Measurements from ENCODE around the gene KRT33A.

The KRT33A gene

GRCh38 chr17:41367426-41368075, 16.9 kb upstream of the KRT33A start:
- Histone ChIP-seq H3F3A (ENCODE audit: insufficient read depth, low read length) (no peaks in the 10 kb centered on the region), H3K36me3 (replicated peaks; ENCODE audit: insufficient read depth, low read length) (no peaks in the 10 kb centered on the region), H3K4me1 (ENCODE audit: low read length) (no peaks in the 10 kb centered on the region), H4K20me1 (ENCODE audit: insufficient read depth, low read length) (no peaks in the 10 kb centered on the region), H3K79me2 (ENCODE audit: low read length) (no peaks in the 10 kb centered on the region), H3K9me2 (replicated peaks; ENCODE audit: insufficient read depth, low read length) (no peaks in the 10 kb centered on the region), H3K27ac (ENCODE audit: low read length) (no peak overlapping the region), H3K4me3 (ENCODE audit: low read length) (no peak overlapping the region), H3K27me3 (replicated peaks; ENCODE audit: insufficient read depth, low read length) (no peaks in the 10 kb centered on the region), H3K9me3 (replicated peaks; ENCODE audit: insufficient read depth, low read length) (no peaks in the 10 kb centered on the region), H2AFZ (ENCODE audit: low read length) (no peak overlapping the region), H3K9ac (ENCODE audit: low read length) (no peak overlapping the region), H3K4me2 (ENCODE audit: low read depth, low read length) (no peak overlapping the region)
- DNase-seq, result no peak
- TF ChIP-seq EZH2 (optimal IDR thresholded peaks at IDR 0.05; ENCODE audit: low read depth, low read length), result no peak
- TF ChIP-seq EZH2phosphoT487 (IDR thresholded peaks at IDR 0.05; ENCODE audit: low read length), result no peak
- TF ChIP-seq CTCF (IDR thresholded peaks at IDR 0.05; ENCODE audit: low read length), result no peak

GRCh38 chr17:41366070-41366469, 15.4 kb upstream of the KRT33A start:
- Histone ChIP-seq H3K4me3 (ENCODE audit: low read length) (no peak overlapping the region), H3F3A (ENCODE audit: insufficient read depth, low read length) (no peaks in the 10 kb centered on the region), H3K79me2 (ENCODE audit: low read length) (no peaks in the 10 kb centered on the region), H3K27ac (ENCODE audit: low read length) (no peak overlapping the region), H3K36me3 (replicated peaks; ENCODE audit: insufficient read depth, low read length) (no peaks in the 10 kb centered on the region), H3K9me2 (replicated peaks; ENCODE audit: insufficient read depth, low read length) (no peaks in the 10 kb centered on the region), H3K4me1 (ENCODE audit: low read length) (no peaks in the 10 kb centered on the region), H3K9ac (ENCODE audit: low read length) (no peak overlapping the region), H3K4me2 (ENCODE audit: low read depth, low read length) (no peak overlapping the region), H3K9me3 (replicated peaks; ENCODE audit: insufficient read depth, low read length) (no peaks in the 10 kb centered on the region), H3K27me3 (replicated peaks; ENCODE audit: insufficient read depth, low read length) (no peaks in the 10 kb centered on the region), H2AFZ (ENCODE audit: low read length) (no peak overlapping the region), H4K20me1 (ENCODE audit: insufficient read depth, low read length) (no peaks in the 10 kb centered on the region)
- no peak for DNase-seq
- no peak for TF ChIP-seq EZH2 (optimal IDR thresholded peaks at IDR 0.05; ENCODE audit: low read depth, low read length)
- no peak for TF ChIP-seq CTCF (IDR thresholded peaks at IDR 0.05; ENCODE audit: low read length)
- TF ChIP-seq EZH2phosphoT487 (IDR thresholded peaks at IDR 0.05; ENCODE audit: low read length), result no peak

- no peak overlapping the region for H3K4me3 ChIP-seq (ENCODE audit: low read length)
- H3F3A ChIP-seq (ENCODE audit: insufficient read depth, low read length), result no peaks in the 10 kb centered on the region
- H3K4me2 ChIP-seq (ENCODE audit: low read depth, low read length), result no peak overlapping the region
- H3K27ac ChIP-seq (ENCODE audit: low read length), result no peak overlapping the region
- no peaks in the 10 kb centered on the region for H3K36me3 ChIP-seq (replicated peaks; ENCODE audit: insufficient read depth, low read length)
- no peaks in the 10 kb centered on the region for H3K4me1 ChIP-seq (ENCODE audit: low read length)
- H3K79me2 ChIP-seq (ENCODE audit: low read length), result no peaks in the 10 kb centered on the region
- DNase-seq, result no peak
- TF ChIP-seq CTCF (IDR thresholded peaks at IDR 0.05; ENCODE audit: low read length) (no peak), EZH2phosphoT487 (IDR thresholded peaks at IDR 0.05; ENCODE audit: low read length) (no peak), EZH2 (optimal IDR thresholded peaks at IDR 0.05; ENCODE audit: low read depth, low read length) (no peak)
- H3K27me3 ChIP-seq (replicated peaks; ENCODE audit: insufficient read depth, low read length), result no peaks in the 10 kb centered on the region
- H4K20me1 ChIP-seq (ENCODE audit: insufficient read depth, low read length), result no peaks in the 10 kb centered on the region
- H3K9me3 ChIP-seq (replicated peaks; ENCODE audit: insufficient read depth, low read length), result no peaks in the 10 kb centered on the region
- H3K9me2 ChIP-seq (replicated peaks; ENCODE audit: insufficient read depth, low read length), result no peaks in the 10 kb centered on the region
- no peak overlapping the region for H2AFZ ChIP-seq (ENCODE audit: low read length)
- no peak overlapping the region for H3K9ac ChIP-seq (ENCODE audit: low read length)
Measured at GRCh38 chr17:41363881-41364280, 13.3 kb upstream of the KRT33A start.

Data from MM.1S (cell line).